GM12878 (cell line): ENCODE results near the gene TBC1D25. TPM values are rescaled to one million over a fixed set of nuclear protein-coding genes. Genes with fewer than 3 reads are reported as not detected.

Experiments used
- EED ChIP-seq: sonication (generic); IDR thresholded peaks from 2 replicates; pipeline ENCODE4 v1.6.1; 2016; ENCODE audit warnings: antibody characterized with exemption, low read depth
- EP300 ChIP-seq, 2 experiments: fragments of 150-350 bp in 1 of 2; IDR thresholded peaks; 2 replicates each; pipeline ENCODE4 v1.6.1; 2011 to 2012; ENCODE audit warnings: low read depth in 2 of 2, low read length in 2 of 2, borderline replicate concordance in 1 of 2, improper control_type of control experiment in 1 of 2, inconsistent platforms in 1 of 2; ENCODE audit not compliant: control insufficient read depth in 1 of 2
- HDAC6 ChIP-seq: fragments of 200-600 bp; sonication (generic); IDR thresholded peaks from one replicate; pipeline ENCODE4 v1.8.0; 2017; ENCODE audit warnings: antibody characterized with exemption; ENCODE audit not compliant: unreplicated experiment
- IRF4 ChIP-seq: IDR thresholded peaks from 2 replicates; pipeline ENCODE4 v1.6.1; 2011; ENCODE audit warnings: low read depth, low read length
- NR2F1 ChIP-seq: fragments of 450-650 bp; conservative IDR thresholded peaks from 2 replicates; pipeline ENCODE4 v1.6.1; 2017; ENCODE audit warnings: mild to moderate bottlenecking
- PML ChIP-seq: IDR thresholded peaks from 2 replicates; pipeline ENCODE4 v1.6.1; 2012; ENCODE audit warnings: low read length, inconsistent platforms
- POLR2AphosphoS2 ChIP-seq: IDR thresholded peaks from 2 replicates; pipeline ENCODE4 v1.6.1; 2011; ENCODE audit warnings: low read depth, mild to moderate bottlenecking, low read length, improper control_type of control experiment, moderate library complexity
- RAD21 ChIP-seq: IDR thresholded peaks from 2 replicates; pipeline ENCODE4 v1.6.1; 2011; ENCODE audit warnings: mild to moderate bottlenecking, low read depth, low read length, moderate library complexity; ENCODE audit not compliant: insufficient read depth
- RELA ChIP-seq: fragments of 450-650 bp; IDR thresholded peaks from 2 replicates; pipeline ENCODE4 v1.8.0; 2014; ENCODE audit warnings: borderline replicate concordance; ENCODE audit not compliant: partially characterized antibody
- SIN3A ChIP-seq: IDR thresholded peaks from 2 replicates; pipeline ENCODE4 v1.6.1; 2012; ENCODE audit warnings: low read depth, low read length, improper control_type of control experiment
- SP1 ChIP-seq: IDR thresholded peaks from one replicate; pipeline ENCODE4 v1.6.1; 2011; ENCODE audit warnings: low read depth, low read length
- TAF1 ChIP-seq: IDR thresholded peaks from 2 replicates; pipeline ENCODE4 v1.6.1; 2011; ENCODE audit warnings: mild to moderate bottlenecking, low read depth, low read length, borderline replicate concordance
- polyA plus RNA-seq, 11 experiments: library from polyadenylated mRNA; depleted of rRNA in 4 of 11; unstranded in 6 of 11; stranded (reverse) in 5 of 11; fragments of >200 nt; fragmentation: Nextera tagmentation in 4 of 11; fragmentation: Illumina TruSeq in 1 of 11; extraction: Ambion mirVana in 4 of 11; extraction: Trizol in 1 of 11; gene quantifications; 1 replicate in 1 of 11; 2 replicates in 10 of 11; pipeline versions ENCODE4 v1.2.1 to v1.2.3, GENCODE V29; 2011 to 2016; ENCODE audit warnings: inconsistent platforms in 2 of 11, missing spikeins in 2 of 11, low read depth in 1 of 11
- total RNA-seq, 4 experiments: library from RNA; depleted of rRNA in 3 of 4; stranded (reverse); fragments of >200 nt in 3 of 4; fragmentation: Illumina TruSeq in 1 of 4; extraction: Trizol in 1 of 4; gene quantifications; 2 replicates each; pipeline versions ENCODE4 v1.2.1 to v1.2.3, GENCODE V29; 2013 to 2021
- TF ChIP-seq, protein P1 (sequence below): fragments of 450-650 bp; IDR thresholded peaks from 2 replicates; pipeline ENCODE4 v1.6.1; 2017; ENCODE audit warnings: mild to moderate bottlenecking, moderate library complexity
- TF ChIP-seq, protein P2 (sequence below): IDR thresholded peaks from 2 replicates; pipeline ENCODE4 v1.6.1; 2012; ENCODE audit warnings: improper control_type of control experiment, low read depth, low read length; ENCODE audit not compliant: insufficient replicate concordance
- TF ChIP-seq, protein P3 (sequence below): IDR thresholded peaks from 2 replicates; pipeline ENCODE4 v1.6.1; 2012; ENCODE audit warnings: low read depth, low read length, improper control_type of control experiment

TBC1D25 gene
- total and polyA plus RNA-seq, 10 of the 15 experiments (the other 5 are each of a cell fraction or from before 2014, with no cell fraction given) = 0.79 to 17.3 (median 10.0) TPM

DNA sequence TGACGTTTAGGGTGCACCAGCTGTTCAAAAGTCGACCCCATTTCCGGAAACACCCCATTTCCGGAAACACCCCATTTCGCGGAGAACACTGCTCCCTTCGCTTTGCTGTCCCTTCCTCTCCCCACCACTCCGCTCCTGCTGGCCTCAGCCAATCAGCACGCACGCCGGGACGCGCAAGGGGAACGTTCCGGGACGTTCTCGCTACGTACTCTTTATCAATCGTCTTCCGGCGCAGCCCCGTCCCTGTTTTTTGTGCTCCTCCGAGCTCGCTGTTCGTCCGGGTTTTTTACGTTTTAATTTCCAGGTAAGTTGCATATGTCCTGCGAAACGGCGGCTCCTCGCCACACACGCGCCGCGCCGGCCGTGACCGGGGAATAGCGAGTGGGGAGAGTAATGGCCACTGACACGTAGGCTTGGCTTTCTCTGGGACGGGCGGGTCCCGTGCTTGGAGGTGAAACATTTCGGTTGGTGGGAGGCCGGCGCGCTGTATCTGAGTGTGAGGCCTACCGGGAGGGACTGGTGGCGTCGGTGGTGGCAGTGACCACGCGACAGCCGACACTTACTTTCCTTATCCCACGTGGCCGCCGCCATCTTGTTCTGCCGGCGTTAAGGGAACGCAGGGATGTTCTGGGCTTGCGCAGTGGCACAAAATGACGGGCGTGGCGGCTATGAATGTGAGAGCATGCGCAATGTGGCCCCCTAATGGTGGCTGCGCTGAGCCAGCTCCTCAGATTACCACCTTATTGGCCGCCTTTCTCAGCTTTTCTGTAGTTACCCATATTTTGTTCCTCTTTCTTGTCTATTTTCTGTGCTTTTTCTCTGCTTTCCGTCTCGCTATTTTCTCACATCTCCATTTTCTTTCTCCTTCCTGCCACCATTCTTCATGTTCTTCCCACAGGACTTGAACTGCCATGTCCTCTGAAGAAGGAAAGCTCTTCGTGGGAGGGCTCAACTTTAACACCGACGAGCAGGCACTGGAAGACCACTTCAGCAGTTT lies 35.1 kb downstream of the TBC1D25 start, which contains the start of gene RBM3 (continued):
- TF ChIP-seq, protein P1, sequence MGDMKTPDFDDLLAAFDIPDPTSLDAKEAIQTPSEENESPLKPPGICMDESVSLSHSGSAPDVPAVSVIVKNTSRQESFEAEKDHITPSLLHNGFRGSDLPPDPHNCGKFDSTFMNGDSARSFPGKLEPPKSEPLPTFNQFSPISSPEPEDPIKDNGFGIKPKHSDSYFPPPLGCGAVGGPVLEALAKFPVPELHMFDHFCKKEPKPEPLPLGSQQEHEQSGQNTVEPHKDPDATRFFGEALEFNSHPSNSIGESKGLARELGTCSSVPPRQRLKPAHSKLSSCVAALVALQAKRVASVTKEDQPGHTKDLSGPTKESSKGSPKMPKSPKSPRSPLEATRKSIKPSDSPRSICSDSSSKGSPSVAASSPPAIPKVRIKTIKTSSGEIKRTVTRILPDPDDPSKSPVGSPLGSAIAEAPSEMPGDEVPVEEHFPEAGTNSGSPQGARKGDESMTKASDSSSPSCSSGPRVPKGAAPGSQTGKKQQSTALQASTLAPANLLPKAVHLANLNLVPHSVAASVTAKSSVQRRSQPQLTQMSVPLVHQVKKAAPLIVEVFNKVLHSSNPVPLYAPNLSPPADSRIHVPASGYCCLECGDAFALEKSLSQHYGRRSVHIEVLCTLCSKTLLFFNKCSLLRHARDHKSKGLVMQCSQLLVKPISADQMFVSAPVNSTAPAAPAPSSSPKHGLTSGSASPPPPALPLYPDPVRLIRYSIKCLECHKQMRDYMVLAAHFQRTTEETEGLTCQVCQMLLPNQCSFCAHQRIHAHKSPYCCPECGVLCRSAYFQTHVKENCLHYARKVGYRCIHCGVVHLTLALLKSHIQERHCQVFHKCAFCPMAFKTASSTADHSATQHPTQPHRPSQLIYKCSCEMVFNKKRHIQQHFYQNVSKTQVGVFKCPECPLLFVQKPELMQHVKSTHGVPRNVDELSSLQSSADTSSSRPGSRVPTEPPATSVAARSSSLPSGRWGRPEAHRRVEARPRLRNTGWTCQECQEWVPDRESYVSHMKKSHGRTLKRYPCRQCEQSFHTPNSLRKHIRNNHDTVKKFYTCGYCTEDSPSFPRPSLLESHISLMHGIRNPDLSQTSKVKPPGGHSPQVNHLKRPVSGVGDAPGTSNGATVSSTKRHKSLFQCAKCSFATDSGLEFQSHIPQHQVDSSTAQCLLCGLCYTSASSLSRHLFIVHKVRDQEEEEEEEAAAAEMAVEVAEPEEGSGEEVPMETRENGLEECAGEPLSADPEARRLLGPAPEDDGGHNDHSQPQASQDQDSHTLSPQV = no peak
- TF ChIP-seq TAF1 (peak; percentile 60; the same call in 1 of the 2 replicates), SIN3A (peak; percentile 59; the same call in 1 of the 2 replicates), PML (peak; percentile 89), HDAC6 (no peak), EED (no peak), EP300 (IDR thresholded peaks at IDR 0.05; ENCODE audit: borderline replicate concordance in 1 of 2, control insufficient read depth in 1 of 2, low read depth in 2 of 2, low read length in 2 of 2) (no peak), RAD21 (no peak), IRF4 (no peak), NR2F1 (peak; percentile 80; the same call in 1 of the 2 replicates), SP1 (peak; percentile 59), RELA (no peak), POLR2AphosphoS2 (no peak)
- TF ChIP-seq, protein P2, sequence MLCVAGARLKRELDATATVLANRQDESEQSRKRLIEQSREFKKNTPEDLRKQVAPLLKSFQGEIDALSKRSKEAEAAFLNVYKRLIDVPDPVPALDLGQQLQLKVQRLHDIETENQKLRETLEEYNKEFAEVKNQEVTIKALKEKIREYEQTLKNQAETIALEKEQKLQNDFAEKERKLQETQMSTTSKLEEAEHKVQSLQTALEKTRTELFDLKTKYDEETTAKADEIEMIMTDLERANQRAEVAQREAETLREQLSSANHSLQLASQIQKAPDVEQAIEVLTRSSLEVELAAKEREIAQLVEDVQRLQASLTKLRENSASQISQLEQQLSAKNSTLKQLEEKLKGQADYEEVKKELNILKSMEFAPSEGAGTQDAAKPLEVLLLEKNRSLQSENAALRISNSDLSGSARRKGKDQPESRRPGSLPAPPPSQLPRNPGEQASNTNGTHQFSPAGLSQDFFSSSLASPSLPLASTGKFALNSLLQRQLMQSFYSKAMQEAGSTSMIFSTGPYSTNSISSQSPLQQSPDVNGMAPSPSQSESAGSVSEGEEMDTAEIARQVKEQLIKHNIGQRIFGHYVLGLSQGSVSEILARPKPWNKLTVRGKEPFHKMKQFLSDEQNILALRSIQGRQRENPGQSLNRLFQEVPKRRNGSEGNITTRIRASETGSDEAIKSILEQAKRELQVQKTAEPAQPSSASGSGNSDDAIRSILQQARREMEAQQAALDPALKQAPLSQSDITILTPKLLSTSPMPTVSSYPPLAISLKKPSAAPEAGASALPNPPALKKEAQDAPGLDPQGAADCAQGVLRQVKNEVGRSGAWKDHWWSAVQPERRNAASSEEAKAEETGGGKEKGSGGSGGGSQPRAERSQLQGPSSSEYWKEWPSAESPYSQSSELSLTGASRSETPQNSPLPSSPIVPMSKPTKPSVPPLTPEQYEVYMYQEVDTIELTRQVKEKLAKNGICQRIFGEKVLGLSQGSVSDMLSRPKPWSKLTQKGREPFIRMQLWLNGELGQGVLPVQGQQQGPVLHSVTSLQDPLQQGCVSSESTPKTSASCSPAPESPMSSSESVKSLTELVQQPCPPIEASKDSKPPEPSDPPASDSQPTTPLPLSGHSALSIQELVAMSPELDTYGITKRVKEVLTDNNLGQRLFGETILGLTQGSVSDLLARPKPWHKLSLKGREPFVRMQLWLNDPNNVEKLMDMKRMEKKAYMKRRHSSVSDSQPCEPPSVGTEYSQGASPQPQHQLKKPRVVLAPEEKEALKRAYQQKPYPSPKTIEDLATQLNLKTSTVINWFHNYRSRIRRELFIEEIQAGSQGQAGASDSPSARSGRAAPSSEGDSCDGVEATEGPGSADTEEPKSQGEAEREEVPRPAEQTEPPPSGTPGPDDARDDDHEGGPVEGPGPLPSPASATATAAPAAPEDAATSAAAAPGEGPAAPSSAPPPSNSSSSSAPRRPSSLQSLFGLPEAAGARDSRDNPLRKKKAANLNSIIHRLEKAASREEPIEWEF = no peak
- TF ChIP-seq, protein P3, sequence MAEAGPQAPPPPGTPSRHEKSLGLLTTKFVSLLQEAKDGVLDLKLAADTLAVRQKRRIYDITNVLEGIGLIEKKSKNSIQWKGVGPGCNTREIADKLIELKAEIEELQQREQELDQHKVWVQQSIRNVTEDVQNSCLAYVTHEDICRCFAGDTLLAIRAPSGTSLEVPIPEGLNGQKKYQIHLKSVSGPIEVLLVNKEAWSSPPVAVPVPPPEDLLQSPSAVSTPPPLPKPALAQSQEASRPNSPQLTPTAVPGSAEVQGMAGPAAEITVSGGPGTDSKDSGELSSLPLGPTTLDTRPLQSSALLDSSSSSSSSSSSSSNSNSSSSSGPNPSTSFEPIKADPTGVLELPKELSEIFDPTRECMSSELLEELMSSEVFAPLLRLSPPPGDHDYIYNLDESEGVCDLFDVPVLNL = no peak
